Stimulated activated CD8-positive, alpha-beta memory T cell treated with anti-CD3 and anti-CD28 coated beads, Interleukin-12 subunit alpha, Interleukin-12 subunit beta, amount 100 ng/mL, for 24 hours (primary cell): ENCODE results near the gene LSM2.

ENCODE experiments used
- DNase-seq: peaks from one replicate; pipeline ENCODE4 v3.0.0-alpha.2; 2020; ENCODE audit errors: extremely low read depth

The LSM2 gene

GRCh38 chr6:31750411-31751022, 56.2 kb downstream of the LSM2 start:
- DNase-seq = no peak

DNA sequence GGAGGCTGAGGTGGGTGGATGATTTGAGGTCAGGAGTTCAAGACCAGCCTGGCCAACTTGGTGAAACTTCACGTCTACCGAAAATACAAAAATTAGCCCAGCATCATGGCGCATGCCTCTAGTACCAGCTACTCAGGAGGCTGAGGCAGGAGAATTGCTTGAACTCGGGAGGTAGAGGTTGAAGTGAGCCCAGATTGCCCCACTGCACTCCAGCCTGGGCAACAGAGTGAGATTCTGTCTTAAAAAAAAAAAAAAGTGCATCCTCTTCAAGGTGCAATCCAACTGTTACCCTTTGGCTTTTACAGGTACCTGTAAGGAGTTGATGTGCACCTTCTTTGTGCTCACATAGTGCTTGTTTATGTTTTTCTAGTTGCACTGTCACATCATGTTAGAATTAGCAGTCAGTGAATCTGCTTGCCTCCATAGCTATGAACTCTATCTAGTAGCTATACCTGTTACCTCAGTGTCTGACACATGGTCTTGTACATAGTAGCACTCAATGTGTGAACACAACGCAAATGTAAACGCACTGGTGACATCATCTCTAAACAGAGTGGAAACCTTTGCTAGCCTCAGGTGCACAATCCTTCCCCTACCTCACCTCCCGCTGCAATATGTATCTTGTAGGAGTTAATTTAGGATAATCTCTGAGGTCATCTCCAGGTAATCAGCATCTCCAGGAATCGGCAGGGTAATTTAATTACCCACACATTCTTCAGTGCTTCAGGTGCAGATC, 57.3 kb downstream of the LSM2 start:
- no peak for DNase-seq
